NT2/D1 (cell line): ENCODE results near the gene CNN2.

Source experiments
- SUZ12 ChIP-seq: IDR thresholded peaks from 2 replicates; pipeline ENCODE4 v1.6.1; 2011; ENCODE audit not compliant: insufficient read length, insufficient read depth; ENCODE audit errors: extremely low read depth
- YY1 ChIP-seq: IDR thresholded peaks from 2 replicates; pipeline ENCODE4 v1.6.1; 2011; ENCODE audit not compliant: insufficient read length, insufficient read depth
- ZNF274 ChIP-seq: IDR thresholded peaks from 2 replicates; pipeline ENCODE4 v1.6.1; 2011; ENCODE audit warnings: mild to moderate bottlenecking, low read depth, low read length

DNA sequence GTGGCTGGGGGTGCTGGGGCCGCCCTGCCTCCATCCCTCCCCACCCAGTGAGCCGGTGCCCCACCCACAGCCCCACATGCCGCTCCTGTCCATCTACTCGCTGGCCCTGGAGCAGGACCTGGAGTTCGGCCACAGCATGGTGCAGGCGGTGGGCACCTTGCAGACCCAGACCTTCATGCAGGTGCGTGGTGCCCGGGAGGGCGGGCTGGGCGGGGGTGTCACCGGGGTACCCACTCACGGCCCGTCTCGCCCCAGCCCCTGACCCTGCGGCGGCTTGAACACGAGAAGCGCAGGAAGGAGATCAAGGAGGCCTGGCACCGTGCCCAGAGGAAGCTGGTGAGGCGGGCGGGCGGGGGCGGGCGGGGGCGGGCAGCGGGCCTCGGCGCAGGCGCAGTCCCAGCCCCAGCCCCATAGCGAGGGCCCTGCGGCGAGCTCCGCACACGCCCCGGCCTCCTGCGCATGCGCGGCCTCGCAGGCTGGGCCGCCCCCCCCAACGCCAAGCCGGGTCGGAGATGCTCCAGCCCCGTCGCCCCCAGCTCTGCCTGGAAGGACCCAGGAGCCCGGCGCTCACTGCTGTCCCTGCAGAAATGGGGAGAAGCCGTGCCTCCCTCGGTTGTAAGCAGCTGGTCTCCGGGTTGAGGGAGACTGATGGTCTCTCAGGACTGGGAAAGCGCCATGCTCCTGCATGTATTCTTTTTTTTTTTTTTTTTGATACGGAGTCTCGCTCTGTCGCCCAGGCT lies 48.3 kb downstream of the CNN2 start:
- TF ChIP-seq YY1 (no peak), ZNF274 (no peak), SUZ12 (no peak)
